OCI-LY7 (cell line): ENCODE data around the gene SPSB3. TPM values are rescaled to one million over a fixed set of nuclear protein-coding genes. Genes with fewer than 3 reads are reported as not detected.
A peak's percentile ranks its signal among the peaks of the same experiment; 100 is the strongest.

ENCODE experiments used
- BruUV-seq: library from RNA; stranded (reverse); fragments of 400-500 nt; replicated peaks from 2 replicates; lab custom pipeline; 2021; lab: Mats Ljungman, UMichigan
- CTCF ChIA-PET: fragments of 300-600 bp; sonication (Branson Sonifier 250); formaldehyde crosslinking; loops from one replicate; lab custom pipeline; 2022; ENCODE audit warnings: antibody characterized with exemption; ENCODE audit not compliant: unreplicated experiment; lab: Charles Lee
- POLR2A ChIA-PET: fragments of 300-600 bp; sonication (Branson Sonifier 250); formaldehyde crosslinking; loops from one replicate; lab custom pipeline; 2022; ENCODE audit warnings: antibody characterized with exemption; lab: Charles Lee
- DNase-seq: peaks from one replicate; pipeline ENCODE4 v3.0.0-alpha.2; 2015; ENCODE audit warnings: low spot score
- H2AFZ ChIP-seq: fragments of 200-600 bp; sonication (generic), shearing (Covaris generic); 2 replicates; pipeline ENCODE4 v1.6.1; 2014; ENCODE audit warnings: mild to moderate bottlenecking, antibody characterized with exemption, low read length, moderate library complexity
- H3K27ac ChIP-seq: fragments of 200-600 bp; sonication (generic); 2 replicates; pipeline ENCODE4 v1.5.1; 2014; ENCODE audit warnings: mixed run types, low read depth, mild to moderate bottlenecking, moderate library complexity, low read length, inconsistent platforms; ENCODE audit not compliant: poor library complexity, severe bottlenecking
- H3K36me3 ChIP-seq: fragments of 200-600 bp; sonication (generic); 2 replicates; pipeline ENCODE4 v1.6.1; 2014; ENCODE audit warnings: mild to moderate bottlenecking, antibody characterized with exemption, low read length, moderate library complexity, mixed read lengths; ENCODE audit not compliant: insufficient read depth
- H3K4me1 ChIP-seq: fragments of 200-600 bp; sonication (generic); 2 replicates; pipeline ENCODE4 v1.5.1; 2014; ENCODE audit warnings: mild to moderate bottlenecking, low read length; ENCODE audit not compliant: insufficient read depth, poor library complexity, severe bottlenecking
- H3K4me2 ChIP-seq: fragments of 200-600 bp; sonication (generic); 2 replicates; pipeline ENCODE4 v1.6.1; 2014; ENCODE audit warnings: mild to moderate bottlenecking, low read length
- H3K4me3 ChIP-seq: fragments of 200-600 bp; sonication (generic); 2 replicates; pipeline ENCODE4 v1.5.1; 2014; ENCODE audit warnings: mild to moderate bottlenecking, low read depth, low read length; ENCODE audit not compliant: poor library complexity, severe bottlenecking
- H3K79me2 ChIP-seq: fragments of 200-600 bp; sonication (generic); 2 replicates; pipeline ENCODE4 v1.6.1; 2016; ENCODE audit warnings: low read depth, mild to moderate bottlenecking, low read length, moderate library complexity, mixed read lengths; ENCODE audit not compliant: insufficient read depth
- H3K9me2 ChIP-seq: fragments of 200-600 bp; sonication (generic); 2 replicates; pipeline ENCODE4 v1.6.1; 2016; ENCODE audit warnings: mild to moderate bottlenecking, low read length, mixed read lengths; ENCODE audit not compliant: insufficient read depth
- H3K9me3 ChIP-seq: fragments of 200-600 bp; sonication (generic); 2 replicates; pipeline ENCODE4 v1.6.1; 2014; ENCODE audit warnings: mild to moderate bottlenecking, mixed run types, low read length, mixed read lengths
- H4K20me1 ChIP-seq: fragments of 200-600 bp; sonication (generic); 2 replicates; pipeline ENCODE4 v1.6.1; 2014; ENCODE audit warnings: mild to moderate bottlenecking, antibody characterized with exemption, low read length, moderate library complexity, mixed read lengths; ENCODE audit not compliant: insufficient read depth
- EZH2phosphoT487 ChIP-seq: fragments of 200-600 bp; sonication (generic); IDR thresholded peaks from 2 replicates; pipeline ENCODE4 v1.6.1; 2018; ENCODE audit warnings: low read depth, borderline replicate concordance, mild to moderate bottlenecking, mixed run types, antibody characterized with exemption, low read length, moderate library complexity, mixed read lengths
- intact Hi-C: fragments of 100-400 bp; cut with micrococcal nuclease; formaldehyde crosslinking; loops from one replicate; pipeline ENCODE4 v1.10.0; 2022; ENCODE audit not compliant: unreplicated experiment
- total RNA-seq, 2 experiments: library from RNA; depleted of rRNA in 1 of 2; stranded (reverse); fragments of >200 nt in 1 of 2; shearing (Covaris generic) in 1 of 2; gene quantifications; 2 replicates each; pipeline ENCODE4 v1.2.3, GENCODE V29; 2014 to 2022
- TF ChIP-seq, protein P1 (sequence below): fragments of 200-600 bp; sonication (generic); conservative IDR thresholded peaks from 2 replicates; pipeline ENCODE4 v1.5.1; 2014; ENCODE audit warnings: mild to moderate bottlenecking, antibody characterized with exemption, low read length, moderate library complexity, mixed read lengths

SPSB3 gene
- total RNA-seq, 2 experiments from 2014 or later, result 33.6 to 52.4 TPM

DNA sequence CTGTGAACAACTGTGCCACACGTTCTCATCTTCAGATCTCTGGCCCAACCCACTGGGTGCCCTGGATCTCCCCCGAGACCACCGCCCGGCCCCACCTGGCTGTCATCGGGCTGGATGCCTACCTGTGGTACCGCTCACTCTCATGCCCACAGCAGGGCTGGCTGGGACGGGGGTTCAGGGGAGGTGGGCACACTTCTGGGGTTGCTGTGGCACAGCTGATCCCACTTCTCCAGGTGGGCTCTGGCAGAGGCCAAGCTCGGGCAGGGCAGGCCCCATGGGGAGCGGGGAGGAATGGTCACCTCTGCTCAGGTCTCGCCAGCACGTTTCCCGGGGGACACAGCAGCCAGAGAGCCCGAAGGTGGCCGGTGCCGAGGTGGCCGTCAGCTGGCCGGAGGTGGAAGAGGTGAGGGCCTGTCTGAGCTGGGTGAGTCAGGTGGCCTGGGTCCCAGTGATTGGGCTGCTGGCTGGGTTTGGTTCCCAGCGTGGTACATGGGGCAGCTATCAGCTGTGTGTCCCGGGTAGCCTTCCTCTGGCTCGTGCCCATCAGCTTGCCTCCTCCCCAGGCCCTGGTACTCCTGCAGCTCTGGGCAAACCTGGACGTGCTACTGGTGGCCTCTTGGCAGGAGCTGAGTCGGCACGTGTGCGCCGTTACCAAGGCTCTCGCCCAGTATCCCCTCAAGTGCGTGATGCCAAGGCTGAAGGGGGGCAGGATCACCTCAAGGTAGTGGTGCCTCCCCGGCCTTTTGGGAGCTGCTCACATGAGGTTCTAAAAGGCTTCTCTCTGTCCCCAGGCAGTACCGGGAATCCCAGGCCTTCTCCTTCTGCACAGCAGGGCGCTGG, 7.1 kb downstream of the SPSB3 start:
- Histone ChIP-seq H3K4me1 (peaks cover 19% of the 10 kb centered on the region), H3K9me3 (no peaks in the 10 kb centered on the region), H3K4me3 (no peak overlapping the region), H3K27ac (no peak overlapping the region), H3K79me2 (peaks cover 26% of the 10 kb centered on the region; the same call in 1 of the 2 replicates), H2AFZ (no peak overlapping the region), H3K4me2 (peak overlapping the region; percentile 100; the same call in 1 of the 2 replicates), H3K9me2 (no peaks in the 10 kb centered on the region), H3K36me3 (peaks cover 63% of the 10 kb centered on the region), H4K20me1 (no peaks in the 10 kb centered on the region)
- intact Hi-C loops, result no loop called here
- ChIA-PET POLR2A (no interaction called here), CTCF (no interaction called here)
- no peak for DNase-seq
- TF ChIP-seq EZH2phosphoT487, result no peak
- TF ChIP-seq, protein P1, sequence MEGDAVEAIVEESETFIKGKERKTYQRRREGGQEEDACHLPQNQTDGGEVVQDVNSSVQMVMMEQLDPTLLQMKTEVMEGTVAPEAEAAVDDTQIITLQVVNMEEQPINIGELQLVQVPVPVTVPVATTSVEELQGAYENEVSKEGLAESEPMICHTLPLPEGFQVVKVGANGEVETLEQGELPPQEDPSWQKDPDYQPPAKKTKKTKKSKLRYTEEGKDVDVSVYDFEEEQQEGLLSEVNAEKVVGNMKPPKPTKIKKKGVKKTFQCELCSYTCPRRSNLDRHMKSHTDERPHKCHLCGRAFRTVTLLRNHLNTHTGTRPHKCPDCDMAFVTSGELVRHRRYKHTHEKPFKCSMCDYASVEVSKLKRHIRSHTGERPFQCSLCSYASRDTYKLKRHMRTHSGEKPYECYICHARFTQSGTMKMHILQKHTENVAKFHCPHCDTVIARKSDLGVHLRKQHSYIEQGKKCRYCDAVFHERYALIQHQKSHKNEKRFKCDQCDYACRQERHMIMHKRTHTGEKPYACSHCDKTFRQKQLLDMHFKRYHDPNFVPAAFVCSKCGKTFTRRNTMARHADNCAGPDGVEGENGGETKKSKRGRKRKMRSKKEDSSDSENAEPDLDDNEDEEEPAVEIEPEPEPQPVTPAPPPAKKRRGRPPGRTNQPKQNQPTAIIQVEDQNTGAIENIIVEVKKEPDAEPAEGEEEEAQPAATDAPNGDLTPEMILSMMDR, result no peak
- BruUV-seq, result no TSS peak

- H3K9me3 ChIP-seq, result no peaks in the 10 kb centered on the region
- ChIA-PET CTCF (no interaction called here), POLR2A (no interaction called here)
- no peak for DNase-seq
- H3K27ac ChIP-seq, result no peak overlapping the region
- peaks cover 26% of the 10 kb centered on the region; the same call in 1 of the 2 replicates for H3K79me2 ChIP-seq
- H3K36me3 ChIP-seq, result peaks cover 67% of the 10 kb centered on the region
- TF ChIP-seq EZH2phosphoT487, result no peak
- TF ChIP-seq, protein P1, result no peak
- peak overlapping the region; percentile 100 for H3K4me2 ChIP-seq
- peaks cover 23% of the 10 kb centered on the region for H3K4me1 ChIP-seq
- no peaks in the 10 kb centered on the region for H4K20me1 ChIP-seq
- H3K4me3 ChIP-seq, result peak overlapping the region; percentile 98
- H3K9me2 ChIP-seq, result no peaks in the 10 kb centered on the region
- BruUV-seq, result no TSS peak
- no peak overlapping the region for H2AFZ ChIP-seq
- intact Hi-C loops, result loop anchor here (5.0 kb wide), 1 partner anchor 162 kb away; the partner anchor contains the start of genes CRAMP1 and IFT140
Measured at GRCh38 chr16:1774448-1774780, 8.0 kb downstream of the SPSB3 start.
